Stimulated activated naive CD4-positive, alpha-beta T cell treated with Interleukin-2 at 50 U/mL for 16 hours (primary cell): ENCODE results near the gene PTPRC.

Source experiments
- DNase-seq: peaks from one replicate; lab custom pipeline; 2025; lab: John Stamatoyannopoulos, UW

The PTPRC gene

DNA sequence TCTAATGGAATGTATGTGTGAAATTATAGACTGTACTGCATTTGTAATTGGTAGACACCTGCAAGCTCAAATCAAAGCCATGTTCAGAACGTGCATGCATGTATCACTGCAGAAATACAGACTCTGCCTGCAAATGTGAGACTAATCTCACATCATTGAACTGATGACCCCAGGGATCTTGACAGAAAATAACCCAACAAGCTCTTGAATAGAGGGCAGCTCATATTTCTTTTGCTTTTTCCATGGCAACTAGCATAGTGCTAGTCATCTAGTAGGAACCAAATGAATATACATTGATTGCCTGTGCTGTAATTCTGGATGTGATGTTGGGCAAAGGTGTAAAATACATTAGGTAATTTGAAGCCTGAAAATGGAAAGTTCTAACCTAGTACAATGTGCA lies 62.4 kb downstream of the PTPRC start:
- no peak for DNase-seq

DNA sequence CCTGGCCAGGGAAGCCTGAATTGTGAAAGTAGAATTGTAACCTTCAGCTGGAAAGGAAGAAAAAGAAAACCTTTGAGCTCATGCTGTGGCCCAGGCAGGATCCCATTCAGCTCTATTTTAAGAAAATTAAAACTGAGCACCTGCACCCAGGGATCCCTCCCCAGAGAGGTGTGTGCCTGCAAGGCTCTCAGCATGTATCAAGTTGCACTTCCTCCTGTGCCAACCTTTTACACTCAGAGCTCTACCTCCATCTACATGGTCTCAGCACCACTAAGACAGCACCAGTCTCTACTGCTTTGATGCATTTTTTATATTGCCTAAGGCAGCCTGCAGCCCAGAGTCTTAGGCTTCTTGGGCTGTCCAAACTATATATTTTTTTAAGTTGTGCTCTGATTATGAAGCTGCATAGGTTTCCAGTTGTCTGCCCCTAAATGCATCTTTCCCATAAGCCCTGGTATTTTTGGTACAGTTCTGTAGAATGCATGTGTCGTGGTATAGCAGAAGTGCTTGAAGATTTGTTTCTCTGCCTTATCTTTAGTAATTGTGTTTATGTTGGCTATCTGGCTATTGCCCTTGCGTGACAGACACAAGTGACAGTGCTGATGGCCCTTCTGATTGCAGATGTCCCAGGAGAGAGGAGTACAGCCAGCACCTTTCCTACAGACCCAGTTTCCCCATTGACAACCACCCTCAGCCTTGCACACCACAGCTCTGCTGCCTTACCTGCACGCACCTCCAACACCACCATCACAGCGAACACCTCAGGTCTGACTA lies 63.1 kb downstream of the PTPRC start:
- no peak for DNase-seq

DNA sequence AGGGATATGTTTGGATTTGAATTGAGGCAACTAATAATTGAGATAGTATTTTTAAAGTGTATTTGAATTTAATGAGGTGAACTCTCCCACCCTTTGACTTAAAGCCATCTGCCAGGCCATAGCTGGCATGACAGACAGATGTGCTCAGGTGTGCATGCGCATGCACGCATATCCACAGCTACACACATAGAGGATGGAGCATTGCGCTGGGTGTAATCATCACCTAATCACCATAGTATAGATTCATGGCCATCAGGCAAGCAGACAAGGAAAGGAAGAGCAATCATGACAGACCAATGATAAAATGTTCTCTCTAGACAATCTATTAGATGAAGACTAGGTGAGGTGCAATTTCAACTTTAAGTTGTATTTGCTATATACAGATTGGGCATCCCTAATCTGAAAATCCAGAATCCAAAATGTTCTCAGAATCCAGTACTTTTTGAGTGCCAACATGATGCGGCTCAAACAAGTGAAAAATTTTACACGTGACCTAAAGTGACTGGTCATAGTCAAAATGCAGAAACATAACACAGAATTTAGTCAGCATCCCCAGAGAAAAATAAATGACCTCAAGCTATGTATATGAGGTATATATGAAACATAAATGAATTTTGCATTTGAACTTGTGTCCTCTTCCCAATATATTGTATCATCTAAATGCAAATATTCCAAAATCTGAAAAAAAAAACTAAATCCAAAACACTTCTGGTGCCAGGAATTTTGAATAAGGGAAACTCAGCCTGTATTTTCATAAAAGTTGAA lies 70.1 kb downstream of the PTPRC start:
- DNase-seq, result no peak

DNA sequence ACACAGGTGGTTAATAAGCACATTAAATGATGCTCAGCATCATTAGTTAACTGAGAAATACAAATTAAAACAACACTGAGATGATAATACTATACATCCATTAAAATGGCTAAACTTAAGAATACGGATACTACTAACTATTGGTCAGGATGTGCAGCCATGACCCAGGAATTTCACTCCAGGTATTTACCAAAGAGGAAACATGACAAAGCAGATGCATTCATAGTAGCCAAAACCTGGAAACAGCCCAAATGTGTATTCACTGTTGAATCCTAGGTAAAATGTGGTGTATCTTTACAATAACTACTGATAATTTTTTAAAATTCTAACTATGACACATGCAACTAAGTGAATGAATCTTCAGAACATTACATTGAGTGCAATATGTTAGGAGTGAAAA lies 73.0 kb downstream of the PTPRC start:
- DNase-seq, result no peak

DNA sequence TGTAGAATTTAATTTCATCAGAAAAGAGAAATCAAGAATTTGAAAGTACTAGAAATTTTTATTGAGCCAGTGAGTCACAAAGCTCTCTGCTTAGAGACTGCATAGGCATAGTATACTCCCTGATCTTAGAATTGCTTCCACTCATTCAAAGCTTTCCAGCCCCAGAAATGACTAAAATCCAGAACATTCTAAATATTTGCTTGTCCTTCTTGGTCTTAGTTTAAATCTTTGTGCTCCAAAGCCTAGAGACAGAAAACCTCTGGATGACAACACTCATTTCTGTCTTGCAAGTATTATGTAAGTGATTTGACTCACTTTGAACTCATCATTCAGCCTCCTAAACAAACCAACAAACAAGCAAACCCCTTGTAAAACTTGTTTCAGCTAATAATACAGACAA lies 74.2 kb downstream of the PTPRC start:
- no peak for DNase-seq

DNA sequence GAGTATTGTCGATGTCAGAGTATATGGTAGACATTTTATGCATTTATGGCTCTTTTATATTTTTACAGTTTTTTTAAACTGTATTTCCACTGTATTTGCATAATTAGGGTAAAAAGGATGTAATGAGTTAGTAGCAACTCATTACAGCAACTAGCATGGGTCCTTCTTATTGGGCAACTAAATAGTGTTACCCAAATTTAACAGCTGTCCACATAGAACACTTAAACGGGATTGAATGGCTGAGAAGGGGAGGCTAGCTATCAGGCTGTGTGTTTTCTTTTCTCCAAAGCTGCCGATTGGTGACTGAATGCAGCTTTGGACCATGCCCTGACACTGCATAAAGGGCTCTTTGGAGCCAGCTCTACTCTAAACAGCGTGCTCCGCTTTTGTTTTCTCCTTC lies 75.4 kb downstream of the PTPRC start:
- DNase-seq, result no peak

DNA sequence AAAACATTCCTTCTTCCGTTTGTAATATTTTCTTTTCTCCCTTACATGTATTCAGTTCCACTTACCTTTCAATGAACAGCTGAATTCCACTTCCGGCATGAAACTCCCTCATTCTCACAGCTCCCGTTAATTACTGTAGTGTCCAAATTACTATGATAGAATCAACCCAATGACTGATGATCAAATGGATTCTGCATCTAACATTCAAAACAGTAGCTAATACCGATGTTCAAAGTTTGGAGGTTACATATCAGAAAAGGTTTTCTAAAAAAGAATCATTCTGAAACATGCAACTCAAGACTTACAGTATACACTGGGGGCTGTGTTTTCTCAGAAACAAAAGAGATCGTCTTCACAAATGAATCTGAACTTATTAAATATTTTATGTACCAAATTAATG lies 77.2 kb downstream of the PTPRC start:
- DNase-seq, result no peak

DNA sequence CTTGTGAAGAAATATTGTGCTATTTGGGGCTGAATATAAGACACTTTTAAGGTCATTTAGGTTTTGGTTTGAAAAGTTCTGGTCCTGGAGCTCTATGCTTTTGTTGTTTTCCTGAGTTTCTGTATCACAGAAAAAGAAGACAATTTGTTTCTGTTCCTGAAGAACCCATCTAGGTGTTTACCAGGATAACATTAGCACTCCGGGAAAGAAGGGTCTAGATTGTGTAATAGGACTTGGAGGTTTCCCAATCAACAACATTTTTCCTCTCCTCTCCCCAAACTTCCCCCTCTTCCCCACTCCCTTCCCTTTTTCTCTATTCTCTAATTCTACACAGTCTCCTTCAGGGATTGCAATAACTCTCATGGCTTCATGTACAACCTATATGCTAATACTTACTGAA lies 78.7 kb downstream of the PTPRC start:
- no peak for DNase-seq

DNA sequence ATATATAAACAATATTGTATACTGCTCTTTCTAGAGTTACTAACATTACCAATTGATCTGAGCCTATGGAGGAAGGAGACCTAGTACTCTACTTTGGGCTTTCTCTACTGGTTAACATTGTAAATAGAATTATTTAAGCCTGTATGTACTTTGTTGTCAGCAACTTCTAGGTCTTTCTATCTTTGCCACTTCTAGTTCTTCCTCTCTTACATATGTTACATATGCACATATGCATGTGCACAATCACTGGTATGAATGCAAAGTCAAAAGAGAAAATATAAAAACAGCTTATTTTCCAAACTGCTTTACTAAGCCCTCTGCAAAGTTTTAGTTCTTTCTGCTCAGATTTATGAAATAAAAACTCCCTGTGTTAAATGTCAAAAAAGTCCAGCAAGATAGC lies 84.3 kb downstream of the PTPRC start:
- no peak for DNase-seq

DNA sequence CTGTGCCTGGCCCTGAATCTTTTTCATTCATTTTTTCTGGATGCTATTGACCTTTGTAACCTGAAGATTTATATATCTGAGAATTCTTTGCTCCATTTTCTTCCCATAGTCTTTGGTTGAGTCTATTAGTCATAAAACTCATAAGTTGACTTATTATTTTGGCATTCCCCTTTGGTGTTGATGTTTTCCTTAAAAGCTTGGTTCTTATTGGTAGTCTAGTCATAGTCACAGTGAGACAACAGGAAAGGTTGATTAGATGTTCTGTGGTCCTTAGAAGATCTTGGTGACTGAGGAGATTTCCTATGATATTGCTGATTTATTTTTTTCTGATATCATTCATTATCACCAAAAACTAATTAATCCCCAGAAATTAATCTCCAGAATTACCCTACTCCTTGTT lies 86.2 kb downstream of the PTPRC start:
- no peak for DNase-seq

DNA sequence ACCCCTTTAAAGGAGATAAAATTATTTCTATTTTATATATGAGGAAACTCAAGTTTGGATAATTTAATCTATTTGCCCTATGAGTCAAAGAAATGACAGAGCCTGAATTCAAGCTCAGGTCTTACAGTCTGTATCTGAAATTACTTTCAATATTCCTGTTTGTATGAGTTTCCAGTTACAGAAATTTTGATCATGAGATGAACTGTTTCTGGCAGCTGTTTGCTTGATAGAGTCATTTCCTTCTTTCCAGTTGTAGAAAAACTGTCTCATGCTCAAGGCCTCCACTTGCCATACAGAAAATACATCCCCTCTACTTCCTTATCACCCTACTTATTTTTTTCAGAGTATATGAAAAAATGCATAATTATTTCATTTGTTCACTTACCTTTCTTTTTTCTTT lies 87.6 kb downstream of the PTPRC start:
- no peak for DNase-seq

DNA sequence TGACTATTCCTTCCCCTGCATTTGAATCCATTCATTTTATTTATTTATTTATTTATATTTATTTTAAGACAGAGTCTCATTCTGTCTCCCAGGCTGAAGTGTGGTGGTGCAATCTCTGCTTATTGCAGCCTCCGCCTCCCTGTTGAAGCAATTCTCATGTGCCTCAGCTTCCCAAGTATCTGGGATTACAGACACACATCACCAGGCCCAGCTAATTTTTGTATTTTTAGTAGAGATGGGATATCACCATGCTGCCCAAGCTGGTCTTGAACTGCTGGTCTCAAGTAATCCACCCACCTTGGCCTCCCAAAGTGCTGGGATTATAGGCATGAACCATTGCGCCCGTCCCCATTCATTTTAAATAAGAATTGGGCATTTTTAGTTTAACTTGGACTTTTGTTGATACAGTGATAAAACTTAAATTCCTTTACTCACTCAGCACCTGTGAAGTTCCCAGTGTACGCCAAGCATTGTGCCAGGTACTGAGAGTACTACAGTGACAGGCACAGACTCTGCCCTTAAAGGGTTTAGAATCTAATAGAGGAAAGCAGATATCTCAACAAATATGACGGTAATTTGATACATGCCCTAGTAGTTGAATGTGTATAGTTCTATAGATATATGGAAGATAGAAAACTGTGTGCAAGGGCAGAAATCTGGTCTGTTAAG lies 90.5 kb downstream of the PTPRC start:
- no peak for DNase-seq

DNA sequence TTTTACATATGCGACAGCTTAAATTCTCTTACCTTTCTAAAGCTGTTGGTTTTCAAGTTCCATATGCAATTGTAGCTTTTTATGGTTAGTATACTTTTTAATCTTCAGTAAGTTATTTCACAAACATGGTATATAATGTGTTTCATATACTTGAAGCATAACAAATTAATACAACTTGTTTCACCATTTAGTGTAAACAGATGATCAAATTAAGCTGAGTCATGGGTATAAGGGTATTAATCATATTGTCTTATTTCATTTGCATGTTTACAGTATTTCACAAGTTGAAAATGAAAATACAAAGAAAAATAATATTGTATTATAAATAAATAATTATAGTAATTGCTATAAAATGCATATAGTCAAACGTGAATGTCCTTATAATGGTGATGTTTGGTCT lies 92.1 kb downstream of the PTPRC start:
- DNase-seq, result no peak

DNA sequence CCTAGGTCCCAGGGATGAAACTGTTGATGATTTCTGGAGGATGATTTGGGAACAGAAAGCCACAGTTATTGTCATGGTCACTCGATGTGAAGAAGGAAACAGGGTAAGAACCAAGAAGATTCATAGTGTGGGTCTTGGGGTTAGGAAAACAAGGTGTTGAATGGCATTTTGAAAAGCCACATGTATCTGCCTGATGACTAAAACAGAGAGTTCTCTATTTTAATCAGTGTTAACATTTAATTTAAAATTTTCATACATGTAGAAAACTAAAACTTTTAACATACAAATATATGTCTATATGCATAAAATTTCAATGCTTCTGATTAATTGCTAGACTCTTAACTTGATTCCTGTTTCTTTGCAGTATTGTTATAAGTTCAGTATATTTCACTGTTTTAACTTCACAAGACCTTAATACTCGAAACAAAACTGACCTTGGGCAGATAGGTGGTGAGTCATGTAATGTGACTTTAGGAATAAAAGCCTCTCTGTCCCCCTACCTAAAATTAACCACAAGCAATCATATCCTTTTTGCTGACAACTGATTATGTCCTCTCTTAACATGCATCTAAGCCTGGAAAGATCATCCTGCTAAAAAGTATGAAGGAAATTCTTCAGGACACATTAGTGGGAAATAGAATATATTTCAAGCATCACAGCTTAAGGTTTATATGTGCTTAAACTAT lies 95.6 kb downstream of the PTPRC start:
- no peak for DNase-seq

DNA sequence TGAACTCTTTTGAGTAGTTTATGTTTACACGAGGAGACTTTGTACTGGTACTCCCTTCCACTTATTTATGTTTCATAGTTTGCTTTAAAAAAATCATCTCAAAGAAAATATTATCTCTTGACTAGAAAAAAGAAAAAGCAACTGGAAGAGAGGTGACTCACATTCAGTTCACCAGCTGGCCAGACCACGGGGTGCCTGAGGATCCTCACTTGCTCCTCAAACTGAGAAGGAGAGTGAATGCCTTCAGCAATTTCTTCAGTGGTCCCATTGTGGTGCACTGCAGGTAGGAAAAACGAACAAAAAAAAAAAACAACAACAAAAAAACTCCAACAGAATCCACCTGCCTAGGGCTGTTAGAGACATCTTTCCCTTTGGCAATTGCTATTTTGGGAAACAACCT lies 102.9 kb downstream of the PTPRC start:
- no peak for DNase-seq

DNA sequence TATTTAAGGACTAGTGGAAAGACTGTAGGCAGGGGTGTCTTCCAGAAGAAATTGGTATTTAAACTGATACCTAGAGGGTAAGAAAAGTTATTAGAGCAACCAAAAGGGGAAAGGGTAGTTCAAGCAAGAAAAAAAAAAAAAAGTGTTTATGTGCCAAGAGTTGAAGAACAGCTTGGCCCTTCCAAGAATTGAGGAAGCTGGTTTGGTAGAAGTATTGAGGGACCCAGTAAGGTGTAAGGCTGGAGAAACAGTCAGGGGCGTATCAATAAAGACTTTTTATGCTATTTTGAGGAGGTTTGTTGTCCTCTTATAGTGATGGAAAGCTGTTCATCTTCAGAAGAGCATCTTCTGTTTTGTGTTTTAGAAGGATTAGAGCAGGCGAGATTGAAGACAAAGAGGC lies 108.3 kb downstream of the PTPRC start:
- no peak for DNase-seq

DNA sequence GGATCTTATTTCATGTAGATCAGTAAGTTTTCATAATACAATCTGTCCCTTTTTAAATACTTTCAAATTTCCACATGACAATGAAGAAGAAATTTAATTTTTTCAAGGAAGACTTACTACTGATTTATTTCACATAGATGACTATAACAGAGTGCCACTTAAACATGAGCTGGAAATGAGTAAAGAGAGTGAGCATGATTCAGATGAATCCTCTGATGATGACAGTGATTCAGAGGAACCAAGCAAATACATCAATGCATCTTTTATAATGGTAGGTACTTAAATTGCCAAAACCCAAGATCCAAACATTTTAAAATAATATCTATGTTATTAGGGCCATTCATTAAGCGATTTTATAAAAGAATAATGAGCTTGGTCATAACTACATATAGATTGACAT lies 110.4 kb downstream of the PTPRC start:
- DNase-seq, result no peak

DNA sequence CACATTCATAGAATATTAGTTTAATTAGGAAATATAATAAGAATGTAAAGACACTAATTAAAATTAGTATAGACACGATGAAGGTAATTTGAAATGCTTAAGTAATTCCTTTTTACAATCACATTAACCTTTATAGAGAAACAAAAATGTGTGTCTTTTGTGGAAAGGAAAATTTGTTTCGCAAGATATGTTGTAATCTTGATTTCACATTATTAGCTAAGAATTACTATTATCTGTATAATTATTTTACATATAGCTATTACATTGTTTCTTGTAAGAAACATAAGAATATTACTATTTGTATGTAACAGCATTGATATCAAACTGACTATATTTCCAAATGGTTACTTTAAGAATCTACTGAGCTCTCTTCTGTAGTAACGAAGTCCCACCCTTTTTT lies 111.2 kb downstream of the PTPRC start:
- no peak for DNase-seq

DNA sequence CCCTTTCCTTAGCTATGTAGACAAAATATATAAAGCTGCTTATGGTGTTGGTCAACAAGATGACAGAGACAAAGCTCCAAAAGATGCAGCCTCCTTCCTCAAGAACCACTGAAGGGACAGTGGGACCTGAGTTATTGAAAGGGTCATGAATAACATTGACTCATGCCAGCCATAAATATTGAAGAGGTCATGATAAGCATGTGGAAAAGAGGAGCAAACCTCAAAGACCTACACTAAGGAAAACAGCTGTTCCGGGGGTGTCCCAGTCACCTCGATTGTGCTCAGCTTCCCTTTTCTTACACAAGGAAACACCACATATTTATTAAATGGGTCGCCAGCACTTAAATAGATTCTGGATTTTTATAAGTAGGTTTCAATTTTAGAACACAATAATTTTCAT lies 112.9 kb downstream of the PTPRC start:
- no peak for DNase-seq

DNA sequence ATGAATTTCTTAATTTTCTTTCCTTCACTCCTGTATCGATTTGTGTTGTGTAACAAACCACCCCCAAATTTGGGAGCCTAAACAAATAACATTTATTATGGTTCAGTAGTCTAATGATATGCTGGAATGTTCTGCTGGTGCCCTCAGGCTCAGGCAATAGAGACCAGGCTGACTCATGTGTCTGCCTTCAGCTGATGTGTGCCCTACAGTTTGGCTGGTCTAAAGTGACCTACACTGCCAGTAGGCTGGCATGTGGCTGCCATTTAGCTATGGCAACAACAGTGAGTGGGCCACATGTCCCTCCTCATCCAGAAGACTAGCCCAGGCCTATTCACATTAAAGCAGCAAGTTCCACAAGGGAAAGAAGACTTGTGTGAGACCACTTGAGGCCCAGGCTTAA lies 115.8 kb downstream of the PTPRC start:
- no peak for DNase-seq

DNA sequence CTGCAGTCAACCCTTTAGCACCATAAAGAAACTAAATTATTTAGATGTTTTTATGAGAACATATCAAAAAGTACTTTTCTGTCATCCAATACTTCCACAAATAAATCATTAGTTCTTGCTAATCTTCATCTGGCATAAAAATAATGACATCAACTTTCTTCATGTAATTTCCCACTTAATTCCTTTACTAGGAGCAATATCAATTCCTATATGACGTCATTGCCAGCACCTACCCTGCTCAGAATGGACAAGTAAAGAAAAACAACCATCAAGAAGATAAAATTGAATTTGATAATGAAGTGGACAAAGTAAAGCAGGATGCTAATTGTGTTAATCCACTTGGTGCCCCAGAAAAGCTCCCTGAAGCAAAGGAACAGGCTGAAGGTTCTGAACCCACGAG lies 116.9 kb downstream of the PTPRC start:
- no peak for DNase-seq

DNA sequence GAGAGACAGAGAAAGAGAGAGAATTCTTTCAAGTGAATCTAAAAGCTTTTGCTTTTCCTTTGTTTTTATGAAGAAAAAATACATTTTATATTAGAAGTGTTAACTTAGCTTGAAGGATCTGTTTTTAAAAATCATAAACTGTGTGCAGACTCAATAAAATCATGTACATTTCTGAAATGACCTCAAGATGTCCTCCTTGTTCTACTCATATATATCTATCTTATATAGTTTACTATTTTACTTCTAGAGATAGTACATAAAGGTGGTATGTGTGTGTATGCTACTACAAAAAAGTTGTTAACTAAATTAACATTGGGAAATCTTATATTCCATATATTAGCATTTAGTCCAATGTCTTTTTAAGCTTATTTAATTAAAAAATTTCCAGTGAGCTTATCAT lies 117.6 kb downstream of the PTPRC start:
- no peak for DNase-seq
